Activated CD4-positive, CD25-positive, alpha-beta regulatory T cell (primary cell): ENCODE measurements around the gene STRN3.
"Not testable (repeated sequence)": the region's sequence is repeated elsewhere in the genome, so short reads cannot be mapped to it uniquely, and the experiment has no call there.

ENCODE experiments used
- DNase-seq, 4 experiments: peaks; one replicate each; lab custom pipeline; 2025; lab: John Stamatoyannopoulos, UW

The STRN3 gene

GRCh38 chr14:31036552-31036951 is 10.4 kb upstream of the STRN3 start:
- no peak for DNase-seq

GRCh38 chr14:31030469-31030868 is 4.3 kb upstream of the STRN3 start:
- no peak for DNase-seq

GRCh38 chr14:31029016-31029970 is 3.1 kb upstream of the STRN3 start:
- no peak for DNase-seq

- DNase-seq = no peak
Measured at GRCh38 chr14:31027847-31028246, 1.7 kb upstream of the STRN3 start.

- DNase-seq = peak; percentile 74 to 79 (median 76)
Measured at GRCh38 chr14:31026450-31027235, 464 bp upstream of the STRN3 start.

- peak; percentile 11 to 38 (median 30) for DNase-seq
Measured at GRCh38 chr14:31025367-31026076, 657 bp downstream of the STRN3 start, which contains the start of gene AP4S1. AP4S1 (plus strand) TSS chr14:31025649; CDS start chr14:31066197, 40,548 bp downstream.

GRCh38 chr14:31024577-31025366 is 1.4 kb downstream of the STRN3 start:
- DNase-seq = no peak

- no peak for DNase-seq
Measured at GRCh38 chr14:31024010-31024480, 2.1 kb downstream of the STRN3 start.

- no peak for DNase-seq
Measured at GRCh38 chr14:31022386-31022785, 3.8 kb downstream of the STRN3 start.

- DNase-seq = no peak
Measured at GRCh38 chr14:31021576-31021949, 4.6 kb downstream of the STRN3 start.

- no peak for DNase-seq
Measured at GRCh38 chr14:31020834-31021575, 5.2 kb downstream of the STRN3 start.

GRCh38 chr14:31018057-31018645 is 8.0 kb downstream of the STRN3 start:
- no peak for DNase-seq

- DNase-seq = no peak
Measured at GRCh38 chr14:31013841-31014240, 12.3 kb downstream of the STRN3 start.

- DNase-seq = no peak
Measured at GRCh38 chr14:31010935-31011334, 15.2 kb downstream of the STRN3 start.

- DNase-seq = no peak
Measured at GRCh38 chr14:31009836-31010574, 16.2 kb downstream of the STRN3 start.

GRCh38 chr14:31006703-31007102 is 19.5 kb downstream of the STRN3 start:
- no peak for DNase-seq

- DNase-seq = not testable (repeated sequence)
Measured at GRCh38 chr14:31004007-31004406, 22.2 kb downstream of the STRN3 start.

GRCh38 chr14:31003284-31003683 is 22.9 kb downstream of the STRN3 start:
- no peak for DNase-seq

GRCh38 chr14:31001339-31001658 is 24.9 kb downstream of the STRN3 start:
- no peak for DNase-seq
